Activated CD8-positive, alpha-beta T cell treated with anti-CD3 and anti-CD28 coated beads, Interleukin-2, amount 10 ng/mL, durations not matched to agents 7 days and 5 days (primary cell): Measurements from ENCODE around the gene KLF1. TPM values are rescaled to one million over a fixed set of nuclear protein-coding genes. Genes with fewer than 3 reads are reported as not detected.

ENCODE experiments used
- ATAC-seq: fragments of 150-1000 bp; cut with Tn5 transposase; one replicate; pipeline ENCODE4 v1.10.0; 2021; ENCODE audit warnings: moderate library complexity
- CTCF ChIA-PET: fragments of 350-600 bp; sonication (Branson Sonifier 250); formaldehyde crosslinking; loops from one replicate; lab custom pipeline; 2021; ENCODE audit warnings: antibody characterized with exemption; lab: Charles Lee
- POLR2A ChIA-PET: fragments of 350-600 bp; sonication (Branson Sonifier 250); formaldehyde crosslinking; loops from one replicate; lab custom pipeline; 2021; ENCODE audit warnings: antibody characterized with exemption; lab: Charles Lee
- DNase-seq: peaks from one replicate; pipeline ENCODE4 v3.0.0-alpha.2; 2020
- H3K27ac Mint-ChIP-seq: one replicate; pipeline ENCODE4 v1.8.0; 2021; ENCODE audit warnings: mild to moderate bottlenecking, mixed read lengths
- H3K27me3 Mint-ChIP-seq: one replicate; pipeline ENCODE4 v1.8.0; 2021; ENCODE audit warnings: low read depth, mixed read lengths
- H3K36me3 Mint-ChIP-seq: one replicate; pipeline ENCODE4 v1.8.0; 2021; ENCODE audit warnings: low read depth, mixed read lengths
- H3K4me1 Mint-ChIP-seq: one replicate; pipeline ENCODE4 v1.8.0; 2021; ENCODE audit warnings: low read depth, mixed read lengths
- H3K4me3 Mint-ChIP-seq: one replicate; pipeline ENCODE4 v1.8.0; 2021; ENCODE audit warnings: mild to moderate bottlenecking, mixed read lengths
- H3K9me3 Mint-ChIP-seq: one replicate; pipeline ENCODE4 v1.8.0; 2022; ENCODE audit warnings: mixed read lengths; ENCODE audit not compliant: insufficient read depth
- total RNA-seq, 2 experiments: library from RNA; stranded (reverse); gene quantifications; one replicate each; pipeline ENCODE4 v1.2.3, GENCODE V29; 2021

KLF1 gene
- total RNA-seq = under 1 TPM in 1 of 2 experiments, not detected in 1; 0.21 TPM

GRCh38 chr19:12886969-12887747, at the start of gene KLF1:
TSS of gene KLF1 (minus strand) at chr19:12887201. CDS start at chr19:12887140, 61 bp downstream.
- POLR2A ChIA-PET = interaction anchor here (1.1 to 1.9 kb wide), 2 partner anchors 27 to 55 kb away, joined by 3 to 5 read pairs; no protein-coding TSS in a partner anchor
- Mint-ChIP-seq H3K27me3 (peaks cover 3% of the 10 kb centered on the region), H3K4me3 (peak within 1 kb of the TSS; percentile 52), H3K4me1 (peaks cover 44% of the 10 kb centered on the region), H3K36me3 (peaks cover 14% of the 10 kb centered on the region), H3K9me3 (peaks cover 11% of the 10 kb centered on the region), H3K27ac (no peak within 1 kb of the TSS)
- DNase-seq (no peak), ATAC-seq (no peak)
- CTCF ChIA-PET = interaction anchor here (1.1 to 6.6 kb wide), 3 partner anchors 8 to 79 kb away, joined by 3 to 121 read pairs (median 27); partner anchors contain the start of genes CALR and DAND5

- H3K4me3 Mint-ChIP-seq = peak overlapping the region; percentile 43
- CTCF ChIA-PET = interaction anchor here (1.7 to 2.1 kb wide), 4 partner anchors 29 to 158 kb away, joined by 5 to 27 read pairs (median 10); partner anchors contain the start of genes JUNB and KLF1
These were observed 49.6 kb upstream of the KLF1 start for GRCh38 chr19:12936582-12936981.

GRCh38 chr19:12935071-12935470, 48.1 kb upstream of the KLF1 start:
- ATAC-seq (no peak), DNase-seq (no peak)
- Mint-ChIP-seq H3K27me3 (no peaks in the 10 kb centered on the region), H3K9me3 (no peaks in the 10 kb centered on the region), H3K4me3 (no peak overlapping the region), H3K27ac (no peak overlapping the region), H3K36me3 (peaks cover 43% of the 10 kb centered on the region), H3K4me1 (peaks cover 49% of the 10 kb centered on the region)
- ChIA-PET CTCF (interaction anchor here (1.0 kb wide), 1 partner anchor 50 kb away, joined by 5 read pairs; no protein-coding TSS in a partner anchor), POLR2A (interaction anchor here (1.6 kb wide), 1 partner anchor 9 kb away, joined by 4 read pairs; no protein-coding TSS in a partner anchor)

More at GRCh38 chr19:12936582-12936981, 49.6 kb upstream of the KLF1 start:
- DNase-seq (no peak), ATAC-seq (no peak)
- H3K9me3 Mint-ChIP-seq = no peaks in the 10 kb centered on the region
- H3K36me3 Mint-ChIP-seq = peaks cover 46% of the 10 kb centered on the region
- peaks cover 61% of the 10 kb centered on the region for H3K4me1 Mint-ChIP-seq
- H3K27ac Mint-ChIP-seq = peak overlapping the region; percentile 97
- H3K27me3 Mint-ChIP-seq = no peaks in the 10 kb centered on the region
- POLR2A ChIA-PET = interaction anchor here (1.0 to 3.1 kb wide), 2 partner anchors 22 to 38 kb away, joined by 4 to 20 read pairs; no protein-coding TSS in a partner anchor

GRCh38 chr19:12933287-12934072, 46.5 kb upstream of the KLF1 start, which contains the start of gene FARSA:
TSS of gene FARSA (minus strand) at chr19:12933711. CDS start at chr19:12933696, 15 bp downstream.
- no peaks in the 10 kb centered on the region for H3K27me3 Mint-ChIP-seq
- ATAC-seq (peak; percentile 65), DNase-seq (peak; percentile 95)
- no peaks in the 10 kb centered on the region for H3K9me3 Mint-ChIP-seq
- H3K36me3 Mint-ChIP-seq = peaks cover 36% of the 10 kb centered on the region
- peak within 1 kb of the TSS; percentile 91 for H3K27ac Mint-ChIP-seq
- H3K4me1 Mint-ChIP-seq = peaks cover 41% of the 10 kb centered on the region
- CTCF ChIA-PET = interaction anchor here (0.6 to 3.3 kb wide), 5 partner anchors 21 to 171 kb away, joined by 3 to 22 read pairs (median 3); no protein-coding TSS in a partner anchor
- peak within 1 kb of the TSS; percentile 96 for H3K4me3 Mint-ChIP-seq
- POLR2A ChIA-PET = interaction anchor here (0.6 to 2.0 kb wide), 13 partner anchors 9 to 172 kb away, joined by 3 to 14 read pairs (median 3); partner anchors contain the start of genes GCDH, JUNB and SYCE2

GRCh38 chr19:12932392-12933286, 45.6 kb upstream of the KLF1 start:
- ChIA-PET POLR2A (interaction anchor here (0.6 to 2.0 kb wide), 10 partner anchors 8 to 173 kb away, joined by 3 to 14 read pairs (median 4); partner anchors contain the start of genes GCDH and SYCE2), CTCF (interaction anchor here (0.6 to 3.3 kb wide), 7 partner anchors 13 to 172 kb away, joined by 3 to 22 read pairs (median 4); partner anchors contain the start of gene SYCE2)
- ATAC-seq (peak; percentile 9), DNase-seq (peak; percentile 40)
- H3K4me1 Mint-ChIP-seq = peaks cover 36% of the 10 kb centered on the region
- H3K4me3 Mint-ChIP-seq = peak overlapping the region; percentile 96
- peaks cover 39% of the 10 kb centered on the region for H3K36me3 Mint-ChIP-seq
- no peaks in the 10 kb centered on the region for H3K27me3 Mint-ChIP-seq
- peak overlapping the region; percentile 91 for H3K27ac Mint-ChIP-seq
- no peaks in the 10 kb centered on the region for H3K9me3 Mint-ChIP-seq

GRCh38 chr19:12930002-12930645, 43.1 kb upstream of the KLF1 start:
- H3K36me3 Mint-ChIP-seq = peaks cover 52% of the 10 kb centered on the region
- no peak for ATAC-seq
- CTCF ChIA-PET = interaction anchor here (0.9 to 2.2 kb wide), 3 partner anchors 16 to 45 kb away, joined by 3 to 8 read pairs (median 5); no protein-coding TSS in a partner anchor
- H3K9me3 Mint-ChIP-seq = no peaks in the 10 kb centered on the region
- H3K4me3 Mint-ChIP-seq = no peak overlapping the region
- H3K27me3 Mint-ChIP-seq = no peaks in the 10 kb centered on the region
- POLR2A ChIA-PET = interaction anchor here (0.5 to 1.3 kb wide), 3 partner anchors 8 to 16 kb away, joined by 3 to 4 read pairs (median 3); partner anchors contain the start of gene SYCE2
- no peak for DNase-seq
- peaks cover 20% of the 10 kb centered on the region for H3K4me1 Mint-ChIP-seq
- H3K27ac Mint-ChIP-seq = no peak overlapping the region

- ChIA-PET POLR2A (interaction anchor here (1.0 kb wide), 1 partner anchor 8 kb away, joined by 3 read pairs; the partner anchor contains the start of gene FARSA), CTCF (no interaction called here)
- Mint-ChIP-seq H3K27me3 (no peaks in the 10 kb centered on the region), H3K4me3 (no peak overlapping the region), H3K36me3 (peaks cover 59% of the 10 kb centered on the region), H3K9me3 (no peaks in the 10 kb centered on the region), H3K4me1 (peaks cover 7% of the 10 kb centered on the region), H3K27ac (no peak overlapping the region)
- DNase-seq (no peak), ATAC-seq (no peak)
These were observed 37.8 kb upstream of the KLF1 start for GRCh38 chr19:12924621-12925310.

- ChIA-PET POLR2A (interaction anchor here (1.0 to 1.8 kb wide), 2 partner anchors 10 to 15 kb away, joined by 4 to 5 read pairs; partner anchors contain the start of gene FARSA), CTCF (interaction anchor here (1.5 kb wide), 1 partner anchor 42 kb away, joined by 4 read pairs; no protein-coding TSS in a partner anchor)
- no peaks in the 10 kb centered on the region for H3K9me3 Mint-ChIP-seq
- no peak for ATAC-seq
- peaks cover 53% of the 10 kb centered on the region for H3K36me3 Mint-ChIP-seq
- peaks cover 2% of the 10 kb centered on the region for H3K27me3 Mint-ChIP-seq
- no peak overlapping the region for H3K4me3 Mint-ChIP-seq
- peaks cover 23% of the 10 kb centered on the region for H3K4me1 Mint-ChIP-seq
- H3K27ac Mint-ChIP-seq = peak overlapping the region; percentile 37
- DNase-seq = no peak
These were observed 36.0 kb upstream of the KLF1 start for GRCh38 chr19:12922959-12923358.

- DNase-seq (no peak), ATAC-seq (no peak)
- POLR2A ChIA-PET = interaction anchor here (2.7 kb wide), 1 partner anchor 12 kb away, joined by 14 read pairs; the partner anchor contains the start of gene FARSA
- H3K27me3 Mint-ChIP-seq = peaks cover 2% of the 10 kb centered on the region
- peaks cover 24% of the 10 kb centered on the region for H3K4me1 Mint-ChIP-seq
- CTCF ChIA-PET = interaction anchor here (1.0 to 1.5 kb wide), 2 partner anchors 36 to 44 kb away, joined by 3 to 7 read pairs; no protein-coding TSS in a partner anchor
- H3K27ac Mint-ChIP-seq = peak overlapping the region; percentile 14
- no peaks in the 10 kb centered on the region for H3K9me3 Mint-ChIP-seq
- no peak overlapping the region for H3K4me3 Mint-ChIP-seq
- peaks cover 42% of the 10 kb centered on the region for H3K36me3 Mint-ChIP-seq
These were observed 34.0 kb upstream of the KLF1 start for GRCh38 chr19:12921047-12921446.
